RWPE1 (cell line): ENCODE data around the gene ANKRD11.
A peak's percentile ranks its signal among the peaks of the same experiment; 100 is the strongest.

Source experiments
- CTCF ChIA-PET: fragments of 350-600 bp; sonication (Branson Sonifier 250); formaldehyde crosslinking; extraction: SDS; loops from one replicate; lab custom pipeline; 2021; lab: Yijun Ruan, JAX
- POLR2A ChIA-PET: fragments of 400-600 bp; formaldehyde crosslinking; extraction: SDS; loops from one replicate; lab custom pipeline; 2020; ENCODE audit warnings: antibody characterized with exemption; ENCODE audit not compliant: low non-redundant PET; lab: Yijun Ruan, JAX
- DNase-seq: peaks from one replicate; pipeline ENCODE4 v3.0.0; 2012; ENCODE audit warnings: low spot score
- H3K27ac ChIP-seq: fragments of 450-650 bp; 2 replicates; pipeline ENCODE4 v1.5.1; 2017
- TF ChIP-seq, protein P1 (sequence below): fragments of 450-650 bp; conservative IDR thresholded peaks from 2 replicates; pipeline ENCODE4 v1.5.1; 2017; ENCODE audit warnings: low read depth, mild to moderate bottlenecking

Gene ANKRD11

DNA sequence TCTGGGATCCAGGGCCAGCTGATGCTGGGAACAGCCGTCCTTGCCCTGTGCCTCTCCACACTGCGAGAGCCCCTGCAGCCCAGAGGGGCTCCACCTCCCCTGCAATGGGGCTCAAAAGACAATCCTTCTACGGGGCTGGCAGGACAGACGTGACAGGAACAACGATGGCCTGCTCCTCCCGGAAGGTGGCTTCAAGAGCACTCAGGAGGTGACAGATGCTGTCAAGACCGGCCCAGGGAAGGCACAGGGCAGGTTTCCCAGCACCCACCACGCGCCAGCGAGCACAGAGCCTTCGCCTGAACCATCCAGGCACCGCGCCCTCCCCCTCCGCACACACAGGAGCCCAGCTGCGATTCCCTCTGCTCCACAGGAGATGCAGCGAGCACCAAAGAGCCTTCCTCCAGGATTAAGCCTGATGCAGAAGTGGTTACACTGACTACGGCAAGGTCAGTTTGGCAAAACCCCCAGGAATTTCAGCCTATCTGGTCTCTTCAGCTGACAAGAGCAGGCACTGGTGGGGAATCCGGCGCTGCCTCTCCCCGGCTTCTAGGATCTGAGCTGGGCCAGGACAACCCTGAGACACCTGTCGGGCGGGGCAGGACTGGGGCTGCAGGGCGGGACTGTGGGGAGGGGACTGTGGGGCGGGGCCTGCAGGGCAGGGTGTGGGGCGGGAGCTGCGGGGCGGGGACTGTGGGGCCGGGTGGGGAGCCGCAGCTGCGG is 169.4 kb downstream of the ANKRD11 start:
- peak; percentile 55 for DNase-seq
- POLR2A ChIA-PET, result interaction anchor here (0.7 kb wide), 1 partner anchor 181 kb away, joined by 6 read pairs; no protein-coding TSS in a partner anchor
- CTCF ChIA-PET, result interaction anchor here (0.7 kb wide), 1 partner anchor 42 kb away, joined by 5 read pairs; no protein-coding TSS in a partner anchor
- peak overlapping the region; percentile 97 for H3K27ac ChIP-seq
- TF ChIP-seq, protein P1, sequence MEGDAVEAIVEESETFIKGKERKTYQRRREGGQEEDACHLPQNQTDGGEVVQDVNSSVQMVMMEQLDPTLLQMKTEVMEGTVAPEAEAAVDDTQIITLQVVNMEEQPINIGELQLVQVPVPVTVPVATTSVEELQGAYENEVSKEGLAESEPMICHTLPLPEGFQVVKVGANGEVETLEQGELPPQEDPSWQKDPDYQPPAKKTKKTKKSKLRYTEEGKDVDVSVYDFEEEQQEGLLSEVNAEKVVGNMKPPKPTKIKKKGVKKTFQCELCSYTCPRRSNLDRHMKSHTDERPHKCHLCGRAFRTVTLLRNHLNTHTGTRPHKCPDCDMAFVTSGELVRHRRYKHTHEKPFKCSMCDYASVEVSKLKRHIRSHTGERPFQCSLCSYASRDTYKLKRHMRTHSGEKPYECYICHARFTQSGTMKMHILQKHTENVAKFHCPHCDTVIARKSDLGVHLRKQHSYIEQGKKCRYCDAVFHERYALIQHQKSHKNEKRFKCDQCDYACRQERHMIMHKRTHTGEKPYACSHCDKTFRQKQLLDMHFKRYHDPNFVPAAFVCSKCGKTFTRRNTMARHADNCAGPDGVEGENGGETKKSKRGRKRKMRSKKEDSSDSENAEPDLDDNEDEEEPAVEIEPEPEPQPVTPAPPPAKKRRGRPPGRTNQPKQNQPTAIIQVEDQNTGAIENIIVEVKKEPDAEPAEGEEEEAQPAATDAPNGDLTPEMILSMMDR, result no peak

DNA sequence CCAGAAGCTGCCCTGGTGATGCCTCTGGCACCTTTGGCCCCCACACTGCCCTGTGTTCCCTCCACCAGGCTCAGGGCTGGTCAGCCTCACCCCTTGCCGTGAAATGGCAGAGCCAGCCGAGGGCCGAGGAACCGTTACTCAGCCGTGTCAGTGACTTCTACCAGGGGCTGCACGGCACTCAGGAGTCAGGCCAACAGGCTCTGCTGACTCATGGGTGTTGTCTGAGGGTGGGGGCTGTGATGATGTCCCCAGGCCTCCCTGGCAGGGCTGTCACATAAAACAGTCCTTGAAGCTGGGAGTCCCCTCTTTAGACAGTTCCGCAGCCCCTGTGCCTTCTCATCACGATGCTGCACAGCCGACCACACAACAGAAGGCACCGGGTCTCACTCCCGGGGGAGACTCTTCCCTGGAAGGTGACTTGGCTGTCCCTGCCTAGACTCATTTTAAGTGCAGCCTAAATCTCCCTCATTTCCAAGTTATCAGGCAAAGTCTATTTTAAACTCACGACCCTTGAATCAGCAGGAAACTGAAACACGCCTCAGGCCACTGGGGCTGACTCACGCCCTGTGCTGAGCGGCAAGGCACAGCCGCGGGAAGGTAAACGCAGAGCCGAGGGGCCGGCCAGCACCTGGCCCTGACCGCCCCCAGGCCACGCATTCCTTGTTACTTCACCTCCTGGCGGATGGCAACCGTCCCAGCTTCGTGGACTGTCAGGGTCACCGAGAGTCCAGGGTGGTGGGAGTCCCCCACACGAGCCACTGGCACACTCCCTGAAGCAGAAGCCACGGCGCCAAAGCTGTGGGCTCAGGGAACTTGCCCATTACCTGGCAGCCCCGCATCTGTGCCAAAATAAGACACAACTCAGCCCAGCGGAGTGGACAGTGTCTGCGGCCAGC is 170.2 kb downstream of the ANKRD11 start:
- ChIA-PET CTCF (interaction anchor here (0.6 to 1.3 kb wide), 2 partner anchors 12 to 37 kb away, joined by 3 to 4 read pairs; no protein-coding TSS in a partner anchor), POLR2A (interaction anchor here (0.7 kb wide), 1 partner anchor 182 kb away, joined by 6 read pairs; no protein-coding TSS in a partner anchor)
- DNase-seq, result peak; percentile 82
- TF ChIP-seq, protein P1, result no peak
- H3K27ac ChIP-seq, result peak overlapping the region; percentile 97

DNA sequence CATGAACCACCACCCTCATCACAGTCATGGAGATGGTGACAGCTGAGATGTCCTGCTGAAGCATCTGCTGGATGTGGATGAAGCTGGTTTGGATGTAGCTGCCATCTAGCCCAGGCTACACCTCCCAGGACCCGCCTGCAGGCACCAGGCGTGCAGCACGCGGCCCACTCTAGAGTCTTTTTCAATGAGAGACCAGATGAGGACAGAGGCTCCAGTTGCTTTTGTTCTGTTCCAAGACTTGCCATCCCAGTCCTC is 170.8 kb downstream of the ANKRD11 start:
- DNase-seq, result no peak
- TF ChIP-seq, protein P1, result no peak
- CTCF ChIA-PET, result interaction anchor here (0.6 to 1.3 kb wide), 3 partner anchors 11 to 184 kb away, joined by 3 to 4 read pairs (median 3); no protein-coding TSS in a partner anchor
- H3K27ac ChIP-seq, result peak overlapping the region; percentile 97
- POLR2A ChIA-PET, result interaction anchor here (0.6 kb wide), 1 partner anchor 24 kb away, joined by 3 read pairs; no protein-coding TSS in a partner anchor

- ChIA-PET CTCF (interaction anchor here (0.6 to 1.3 kb wide), 3 partner anchors 11 to 185 kb away, joined by 3 to 4 read pairs (median 3); no protein-coding TSS in a partner anchor), POLR2A (interaction anchor here (0.6 kb wide), 1 partner anchor 23 kb away, joined by 3 read pairs; no protein-coding TSS in a partner anchor)
- TF ChIP-seq, protein P1, result no peak
- peak overlapping the region; percentile 97 for H3K27ac ChIP-seq
- DNase-seq, result no peak
Measured at GRCh38 chr16:89318871-89319630, 171.3 kb downstream of the ANKRD11 start.

DNA sequence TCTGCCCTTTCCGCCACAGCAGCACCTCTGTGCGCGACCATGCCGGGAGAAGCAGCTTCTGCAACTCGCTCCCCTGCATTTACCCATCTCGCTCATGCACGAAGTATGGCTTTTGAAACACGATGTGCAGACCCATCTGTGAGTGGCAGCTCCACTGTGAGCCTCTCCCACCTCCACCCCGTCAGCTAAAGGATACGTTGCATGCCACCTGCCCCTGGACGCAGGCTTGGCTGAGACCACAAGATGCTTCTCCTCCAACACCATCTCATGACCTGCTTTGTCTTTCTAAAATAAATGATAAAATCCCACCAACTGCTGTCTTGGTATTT is 172.0 kb downstream of the ANKRD11 start:
- POLR2A ChIA-PET, result no interaction called here
- TF ChIP-seq, protein P1, result no peak
- peak overlapping the region; percentile 97 for H3K27ac ChIP-seq
- CTCF ChIA-PET, result interaction anchor here (1.3 kb wide), 1 partner anchor 185 kb away, joined by 3 read pairs; no protein-coding TSS in a partner anchor
- no peak for DNase-seq
